Measurements from ENCODE around the gene LONRF2.

DNA sequence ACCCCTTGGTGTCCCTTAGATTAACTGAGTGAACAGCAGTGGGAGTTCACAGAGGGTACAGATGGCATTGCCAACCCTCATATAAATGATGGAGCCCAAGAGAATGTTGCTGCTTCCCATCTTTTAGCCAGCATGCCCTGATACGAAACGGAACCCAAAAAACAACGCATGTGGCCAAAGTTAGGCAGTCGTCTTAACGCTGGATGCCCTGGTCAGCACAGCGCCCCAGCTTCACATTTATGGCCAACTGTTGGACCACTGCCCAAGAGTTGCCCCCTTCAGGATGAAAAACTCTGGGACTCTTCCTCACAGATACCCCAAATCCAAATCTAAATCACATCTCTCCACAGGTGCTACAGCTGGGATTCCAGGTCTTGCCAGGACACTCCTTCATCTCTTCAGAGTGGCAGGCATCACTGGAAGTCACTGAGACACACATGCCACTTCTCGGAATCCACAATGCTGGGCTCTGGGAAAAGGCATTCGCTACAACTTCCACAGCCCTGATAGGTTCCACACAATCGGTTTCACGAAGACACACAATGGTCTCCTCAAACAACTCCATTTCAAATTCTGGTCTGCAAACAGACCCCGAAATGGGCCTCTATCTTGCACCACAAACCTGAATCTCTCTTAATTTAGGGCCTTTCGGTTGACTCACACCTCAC is 44.6 kb downstream of the LONRF2 start:
- TF ChIP-seq, protein P1, sequence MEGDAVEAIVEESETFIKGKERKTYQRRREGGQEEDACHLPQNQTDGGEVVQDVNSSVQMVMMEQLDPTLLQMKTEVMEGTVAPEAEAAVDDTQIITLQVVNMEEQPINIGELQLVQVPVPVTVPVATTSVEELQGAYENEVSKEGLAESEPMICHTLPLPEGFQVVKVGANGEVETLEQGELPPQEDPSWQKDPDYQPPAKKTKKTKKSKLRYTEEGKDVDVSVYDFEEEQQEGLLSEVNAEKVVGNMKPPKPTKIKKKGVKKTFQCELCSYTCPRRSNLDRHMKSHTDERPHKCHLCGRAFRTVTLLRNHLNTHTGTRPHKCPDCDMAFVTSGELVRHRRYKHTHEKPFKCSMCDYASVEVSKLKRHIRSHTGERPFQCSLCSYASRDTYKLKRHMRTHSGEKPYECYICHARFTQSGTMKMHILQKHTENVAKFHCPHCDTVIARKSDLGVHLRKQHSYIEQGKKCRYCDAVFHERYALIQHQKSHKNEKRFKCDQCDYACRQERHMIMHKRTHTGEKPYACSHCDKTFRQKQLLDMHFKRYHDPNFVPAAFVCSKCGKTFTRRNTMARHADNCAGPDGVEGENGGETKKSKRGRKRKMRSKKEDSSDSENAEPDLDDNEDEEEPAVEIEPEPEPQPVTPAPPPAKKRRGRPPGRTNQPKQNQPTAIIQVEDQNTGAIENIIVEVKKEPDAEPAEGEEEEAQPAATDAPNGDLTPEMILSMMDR (IDR thresholded peaks at IDR 0.05; ENCODE audit: low read depth, low read length, poor library complexity, severe bottlenecking) = no peak
- TF ChIP-seq EZH2phosphoT487 (IDR thresholded peaks at IDR 0.05; ENCODE audit: borderline replicate concordance, low read length) = no peak

Data from DOHH2 (cell line).